HuH-7 (cell line): ENCODE data around the gene APAF1.
"Not testable (repeated sequence)": the region's sequence is repeated elsewhere in the genome, so short reads cannot be mapped to it uniquely, and the experiment has no call there.

Experiments
- DNase-seq: peaks from one replicate; pipeline ENCODE4 v3.0.0; 2011; ENCODE audit warnings: low spot score

APAF1 gene

GRCh38 chr12:98644712-98645571, at the start of gene APAF1, which contains the start of gene IKBIP:
Gene APAF1, plus strand, starts transcription at chr12:98645290. Its CDS starts 3,070 bp downstream, at chr12:98648360.
Gene IKBIP, minus strand, starts transcription at chr12:98644788. Its CDS starts 87 bp downstream, at chr12:98644701.
- peak; percentile 92 for DNase-seq

GRCh38 chr12:98597313-98597712, 47.8 kb upstream of the APAF1 start:
- DNase-seq: not testable (repeated sequence)

GRCh38 chr12:98601924-98602323, 43.2 kb upstream of the APAF1 start:
- DNase-seq: no peak

- DNase-seq: no peak
Observed at GRCh38 chr12:98606359-98606988, 38.6 kb upstream of the APAF1 start.

GRCh38 chr12:98610596-98610995, 34.5 kb upstream of the APAF1 start:
- DNase-seq: no peak

- DNase-seq: no peak
Observed at GRCh38 chr12:98612696-98613334, 32.3 kb upstream of the APAF1 start.

- DNase-seq: no peak
Observed at GRCh38 chr12:98618952-98619351, 26.1 kb upstream of the APAF1 start.

- DNase-seq: no peak
Observed at GRCh38 chr12:98635657-98636323, 9.3 kb upstream of the APAF1 start.

- DNase-seq: no peak
Observed at GRCh38 chr12:98637068-98637467, 8.0 kb upstream of the APAF1 start.

- DNase-seq: no peak
Observed at GRCh38 chr12:98638009-98638408, 7.1 kb upstream of the APAF1 start.

- no peak for DNase-seq
Observed at GRCh38 chr12:98639491-98639890, 5.6 kb upstream of the APAF1 start.

GRCh38 chr12:98642801-98643200, 2.3 kb upstream of the APAF1 start:
- not testable (repeated sequence) for DNase-seq

- peak; percentile 40 for DNase-seq
Observed at GRCh38 chr12:98644433-98644711, 718 bp upstream of the APAF1 start.

GRCh38 chr12:98645572-98646067, 530 bp downstream of the APAF1 start:
- peak; percentile 20 for DNase-seq

GRCh38 chr12:98646294-98647090, 1.4 kb downstream of the APAF1 start:
- DNase-seq: no peak

GRCh38 chr12:98651328-98651727, 6.2 kb downstream of the APAF1 start:
- no peak for DNase-seq

- DNase-seq: peak; percentile 44
Observed at GRCh38 chr12:98653866-98654493, 8.9 kb downstream of the APAF1 start.

- DNase-seq: no peak
Observed at GRCh38 chr12:98656289-98657101, 11.4 kb downstream of the APAF1 start.

- DNase-seq: no peak
Observed at GRCh38 chr12:98660521-98660920, 15.4 kb downstream of the APAF1 start.

GRCh38 chr12:98669751-98670150, 24.7 kb downstream of the APAF1 start:
- no peak for DNase-seq
